Activated CD8-positive, alpha-beta memory T cell treated with anti-CD3 and anti-CD28 coated beads for 1 hour (primary cell): ENCODE data around the gene RHOC.
A peak's percentile ranks its signal among the peaks of the same experiment; 100 is the strongest.

Experiments used
- DNase-seq, 2 donors: peaks; one replicate each; pipeline ENCODE4 v3.0.0-alpha.2; 2020; ENCODE audit warnings: low read depth in 1 of 2; ENCODE audit errors: extremely low read depth in 1 of 2

Gene RHOC

GRCh38 chr1:112718691-112719418, 11.9 kb upstream of the RHOC start:
- peak; percentile 29 to 66 for DNase-seq

GRCh38 chr1:112717263-112717873, 10.4 kb upstream of the RHOC start:
- no peak for DNase-seq

- DNase-seq, result peak; percentile 49 to 62
Measured at GRCh38 chr1:112716133-112716720, 9.3 kb upstream of the RHOC start.

GRCh38 chr1:112715264-112716053, 8.5 kb upstream of the RHOC start, which contains the start of gene PPM1J:
Gene PPM1J, minus strand, starts transcription at chr1:112715332. Its CDS starts 31 bp downstream, at chr1:112715301.
- peak; percentile 84 to 93 for DNase-seq

- DNase-seq, result no peak
Measured at GRCh38 chr1:112714313-112715263, 7.7 kb upstream of the RHOC start.

GRCh38 chr1:112713466-112714312, 6.8 kb upstream of the RHOC start:
- DNase-seq, result no peak

GRCh38 chr1:112712701-112713128, 5.8 kb upstream of the RHOC start:
- DNase-seq, result no peak

GRCh38 chr1:112712191-112712590, 5.3 kb upstream of the RHOC start:
- DNase-seq, result no peak

GRCh38 chr1:112711670-112712069, 4.7 kb upstream of the RHOC start:
- no peak for DNase-seq

- no peak for DNase-seq
Measured at GRCh38 chr1:112711041-112711440, 4.1 kb upstream of the RHOC start.

GRCh38 chr1:112710586-112710985, 3.7 kb upstream of the RHOC start:
- no peak for DNase-seq

GRCh38 chr1:112710159-112710558, 3.2 kb upstream of the RHOC start:
- DNase-seq, result no peak

- DNase-seq, result no peak
Measured at GRCh38 chr1:112708489-112708888, 1.6 kb upstream of the RHOC start.

- no peak for DNase-seq
Measured at GRCh38 chr1:112708002-112708448, 1.1 kb upstream of the RHOC start.

- peak; percentile 18 to 44 for DNase-seq
Measured at GRCh38 chr1:112707221-112708001, 484 bp upstream of the RHOC start.

- DNase-seq, result no peak
Measured at GRCh38 chr1:112704934-112705627, 1.8 kb downstream of the RHOC start.

GRCh38 chr1:112704391-112704933, 2.5 kb downstream of the RHOC start:
- no peak for DNase-seq
